ENCODE data around the gene SMOC2.
"Not testable (repeated sequence)": the region's sequence is repeated elsewhere in the genome, so short reads cannot be mapped to it uniquely, and the experiment has no call there.

SMOC2 gene

DNA sequence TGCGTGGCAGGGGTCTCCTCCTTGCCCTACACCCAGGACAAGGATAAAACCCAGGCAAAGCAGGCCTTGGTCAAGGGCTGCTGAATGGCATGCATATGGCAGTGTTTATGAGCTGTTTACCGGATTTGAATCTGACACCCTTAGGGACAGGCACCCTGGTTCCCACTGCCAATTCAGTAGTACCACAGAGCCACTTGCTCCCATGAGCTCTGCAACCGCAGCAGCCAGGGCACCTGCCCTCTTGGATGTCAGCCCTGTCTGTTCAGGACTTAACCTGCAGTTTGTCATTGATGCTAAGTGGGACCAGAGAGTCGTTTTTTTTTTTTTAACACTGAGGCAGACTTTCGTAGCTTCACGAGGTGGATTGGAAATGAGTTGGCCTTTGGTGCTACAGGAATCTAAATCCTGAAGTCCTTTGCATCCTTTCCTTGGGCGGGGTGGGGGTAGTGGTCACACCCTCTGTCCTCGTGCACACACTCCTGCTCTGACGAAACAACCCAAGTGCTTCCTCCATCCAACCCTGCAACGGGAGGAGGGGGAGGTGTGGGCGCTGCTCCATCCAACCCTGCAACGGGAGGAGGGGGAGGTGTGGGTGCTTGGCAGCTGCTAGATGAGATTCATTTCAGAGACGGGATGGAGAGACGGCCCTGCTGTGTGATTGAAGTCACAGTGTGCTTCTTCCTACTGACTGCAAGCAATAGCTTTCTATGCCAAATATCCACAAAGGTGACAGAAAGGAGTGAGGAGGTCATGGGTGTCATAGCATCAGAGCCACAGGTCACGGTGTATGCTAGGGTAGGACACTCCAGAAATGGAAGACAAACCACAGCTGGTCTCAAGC, 166.5 kb downstream of the SMOC2 start:
- no peaks in the 10 kb centered on the region for H3K27me3 ChIP-seq (ENCODE audit: low read depth, low read length)
- no peak overlapping the region for H3K27ac ChIP-seq (ENCODE audit: low read length)
- H3K36me3 ChIP-seq (replicated peaks; ENCODE audit: low read depth, low read length) = no peaks in the 10 kb centered on the region
- no peak overlapping the region for H3K9ac ChIP-seq (ENCODE audit: low read length)
- H3K4me3 ChIP-seq (ENCODE audit: low read length) = no peak overlapping the region
- no peaks in the 10 kb centered on the region for H3K4me1 ChIP-seq (ENCODE audit: low read length)
- no peaks in the 10 kb centered on the region for H3K9me3 ChIP-seq (ENCODE audit: insufficient read depth, low read length)
- H3K79me2 ChIP-seq (ENCODE audit: low read length) = no peaks in the 10 kb centered on the region
- H3K4me2 ChIP-seq (ENCODE audit: low read length) = no peak overlapping the region
- no peak for TF ChIP-seq EZH2phosphoT487 (IDR thresholded peaks at IDR 0.05; ENCODE audit: low read depth)
- TF ChIP-seq, protein P1, sequence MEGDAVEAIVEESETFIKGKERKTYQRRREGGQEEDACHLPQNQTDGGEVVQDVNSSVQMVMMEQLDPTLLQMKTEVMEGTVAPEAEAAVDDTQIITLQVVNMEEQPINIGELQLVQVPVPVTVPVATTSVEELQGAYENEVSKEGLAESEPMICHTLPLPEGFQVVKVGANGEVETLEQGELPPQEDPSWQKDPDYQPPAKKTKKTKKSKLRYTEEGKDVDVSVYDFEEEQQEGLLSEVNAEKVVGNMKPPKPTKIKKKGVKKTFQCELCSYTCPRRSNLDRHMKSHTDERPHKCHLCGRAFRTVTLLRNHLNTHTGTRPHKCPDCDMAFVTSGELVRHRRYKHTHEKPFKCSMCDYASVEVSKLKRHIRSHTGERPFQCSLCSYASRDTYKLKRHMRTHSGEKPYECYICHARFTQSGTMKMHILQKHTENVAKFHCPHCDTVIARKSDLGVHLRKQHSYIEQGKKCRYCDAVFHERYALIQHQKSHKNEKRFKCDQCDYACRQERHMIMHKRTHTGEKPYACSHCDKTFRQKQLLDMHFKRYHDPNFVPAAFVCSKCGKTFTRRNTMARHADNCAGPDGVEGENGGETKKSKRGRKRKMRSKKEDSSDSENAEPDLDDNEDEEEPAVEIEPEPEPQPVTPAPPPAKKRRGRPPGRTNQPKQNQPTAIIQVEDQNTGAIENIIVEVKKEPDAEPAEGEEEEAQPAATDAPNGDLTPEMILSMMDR (IDR thresholded peaks at IDR 0.05; ENCODE audit: low read depth, low read length) = no peak
- no peaks in the 10 kb centered on the region for H4K20me1 ChIP-seq (ENCODE audit: insufficient read depth, low read length)
- no peak overlapping the region for H2AFZ ChIP-seq (ENCODE audit: low read depth, low read length)

DNA sequence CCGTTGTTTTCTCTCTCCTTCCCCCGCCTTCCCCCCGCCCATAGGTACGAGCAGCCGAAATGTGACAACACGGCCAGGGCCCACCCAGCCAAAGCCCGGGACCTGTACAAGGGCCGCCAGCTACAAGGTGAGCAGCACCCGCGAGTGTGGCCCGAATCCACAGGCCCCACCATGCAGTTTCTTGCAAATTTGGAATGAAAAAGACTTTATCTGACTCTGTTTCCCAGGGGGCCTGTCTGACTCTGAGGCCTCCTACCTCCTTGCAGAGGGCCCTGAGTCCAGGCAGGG, 167.1 kb downstream of the SMOC2 start:
- Histone ChIP-seq H3K36me3 (replicated peaks; ENCODE audit: low read depth, low read length) (no peaks in the 10 kb centered on the region), H3K4me3 (ENCODE audit: low read length) (no peak overlapping the region), H2AFZ (ENCODE audit: low read depth, low read length) (no peak overlapping the region), H3K27ac (ENCODE audit: low read length) (no peak overlapping the region), H3K79me2 (ENCODE audit: low read length) (no peaks in the 10 kb centered on the region), H3K27me3 (ENCODE audit: low read depth, low read length) (no peaks in the 10 kb centered on the region), H3K9ac (ENCODE audit: low read length) (no peak overlapping the region), H3K4me2 (ENCODE audit: low read length) (no peak overlapping the region), H4K20me1 (ENCODE audit: insufficient read depth, low read length) (no peaks in the 10 kb centered on the region), H3K4me1 (ENCODE audit: low read length) (no peaks in the 10 kb centered on the region), H3K9me3 (ENCODE audit: insufficient read depth, low read length) (no peaks in the 10 kb centered on the region)
- TF ChIP-seq, protein P1 (IDR thresholded peaks at IDR 0.05; ENCODE audit: low read depth, low read length) = no peak
- no peak for TF ChIP-seq EZH2phosphoT487 (IDR thresholded peaks at IDR 0.05; ENCODE audit: low read depth)

DNA sequence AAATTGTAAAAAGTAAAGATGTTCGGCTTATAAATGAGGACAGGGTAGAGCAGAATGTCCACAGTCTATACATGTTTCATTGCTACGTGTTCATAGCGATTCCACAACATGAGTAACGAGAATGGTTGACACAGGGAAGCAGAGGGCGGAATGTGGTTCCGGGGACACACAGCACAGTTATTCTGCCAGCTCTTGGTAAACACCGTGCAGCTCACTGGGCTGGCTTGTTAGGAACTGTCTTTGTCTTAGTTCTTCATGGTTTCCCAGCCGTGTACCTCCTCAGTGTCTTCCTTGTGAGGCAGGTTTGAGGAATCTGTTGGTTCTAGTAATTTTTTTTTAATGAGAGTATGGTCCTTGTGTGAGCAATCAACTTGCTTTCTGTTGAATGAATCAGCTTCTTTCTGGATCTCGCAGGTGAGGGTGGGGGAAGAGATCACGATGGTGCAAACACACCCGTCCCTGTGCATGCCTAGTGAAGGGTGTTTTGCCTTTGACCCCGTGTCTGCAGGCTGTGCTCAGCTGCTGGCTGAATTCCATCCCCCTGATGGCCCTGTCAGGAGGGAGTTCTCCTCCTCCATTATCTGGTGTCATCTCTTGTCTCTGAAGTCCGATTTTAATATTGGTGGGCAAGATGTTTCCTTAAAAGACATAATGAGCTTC, 168.2 kb downstream of the SMOC2 start:
- Histone ChIP-seq H3K27ac (ENCODE audit: low read length) (no peak overlapping the region), H3K9ac (ENCODE audit: low read length) (no peak overlapping the region), H3K4me1 (ENCODE audit: low read length) (no peaks in the 10 kb centered on the region), H3K4me3 (ENCODE audit: low read length) (no peak overlapping the region), H3K9me3 (ENCODE audit: insufficient read depth, low read length) (no peaks in the 10 kb centered on the region), H2AFZ (ENCODE audit: low read depth, low read length) (no peak overlapping the region), H3K27me3 (ENCODE audit: low read depth, low read length) (no peaks in the 10 kb centered on the region), H3K4me2 (ENCODE audit: low read length) (no peak overlapping the region), H4K20me1 (ENCODE audit: insufficient read depth, low read length) (no peaks in the 10 kb centered on the region), H3K79me2 (ENCODE audit: low read length) (no peaks in the 10 kb centered on the region), H3K36me3 (replicated peaks; ENCODE audit: low read depth, low read length) (no peaks in the 10 kb centered on the region)
- no peak for TF ChIP-seq EZH2phosphoT487 (IDR thresholded peaks at IDR 0.05; ENCODE audit: low read depth)
- TF ChIP-seq, protein P1 (IDR thresholded peaks at IDR 0.05; ENCODE audit: low read depth, low read length) = no peak

DNA sequence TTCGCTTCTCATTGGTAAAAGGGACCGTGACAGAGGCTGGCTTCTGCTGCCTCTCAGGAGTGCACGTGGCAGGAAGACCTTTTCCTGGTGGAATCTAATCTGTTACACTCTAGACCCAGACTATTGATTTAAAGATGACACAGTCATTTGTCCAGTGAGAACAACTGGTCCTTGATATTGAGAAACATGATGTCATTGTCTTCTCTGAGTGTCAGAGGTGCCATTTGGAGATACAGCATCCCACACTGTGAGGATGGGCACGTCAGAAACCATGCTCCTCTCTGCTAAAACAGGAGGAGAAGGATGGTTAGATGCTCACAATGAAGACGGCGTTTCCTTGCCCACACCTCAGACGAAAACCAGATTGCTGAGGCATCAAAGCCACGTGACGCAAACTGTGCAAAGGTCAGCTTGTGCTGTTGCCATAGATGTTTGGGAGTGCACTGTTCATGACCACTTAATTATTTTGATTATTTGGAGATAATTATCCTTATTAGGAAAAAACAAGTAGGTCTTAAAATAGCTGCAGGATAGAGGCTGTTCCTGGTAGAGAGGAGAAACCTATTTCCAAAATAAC, 169.0 kb downstream of the SMOC2 start:
- H3K4me3 ChIP-seq (ENCODE audit: low read length) = no peak overlapping the region
- no peaks in the 10 kb centered on the region for H3K4me1 ChIP-seq (ENCODE audit: low read length)
- no peak overlapping the region for H3K27ac ChIP-seq (ENCODE audit: low read length)
- no peaks in the 10 kb centered on the region for H3K9me3 ChIP-seq (ENCODE audit: insufficient read depth, low read length)
- H3K79me2 ChIP-seq (ENCODE audit: low read length) = no peaks in the 10 kb centered on the region
- H3K9ac ChIP-seq (ENCODE audit: low read length) = no peak overlapping the region
- no peak overlapping the region for H3K4me2 ChIP-seq (ENCODE audit: low read length)
- TF ChIP-seq EZH2phosphoT487 (IDR thresholded peaks at IDR 0.05; ENCODE audit: low read depth) = no peak
- TF ChIP-seq, protein P1 (IDR thresholded peaks at IDR 0.05; ENCODE audit: low read depth, low read length) = no peak
- no peaks in the 10 kb centered on the region for H3K36me3 ChIP-seq (replicated peaks; ENCODE audit: low read depth, low read length)
- no peak overlapping the region for H2AFZ ChIP-seq (ENCODE audit: low read depth, low read length)
- no peaks in the 10 kb centered on the region for H3K27me3 ChIP-seq (ENCODE audit: low read depth, low read length)
- H4K20me1 ChIP-seq (ENCODE audit: insufficient read depth, low read length) = no peaks in the 10 kb centered on the region

DNA sequence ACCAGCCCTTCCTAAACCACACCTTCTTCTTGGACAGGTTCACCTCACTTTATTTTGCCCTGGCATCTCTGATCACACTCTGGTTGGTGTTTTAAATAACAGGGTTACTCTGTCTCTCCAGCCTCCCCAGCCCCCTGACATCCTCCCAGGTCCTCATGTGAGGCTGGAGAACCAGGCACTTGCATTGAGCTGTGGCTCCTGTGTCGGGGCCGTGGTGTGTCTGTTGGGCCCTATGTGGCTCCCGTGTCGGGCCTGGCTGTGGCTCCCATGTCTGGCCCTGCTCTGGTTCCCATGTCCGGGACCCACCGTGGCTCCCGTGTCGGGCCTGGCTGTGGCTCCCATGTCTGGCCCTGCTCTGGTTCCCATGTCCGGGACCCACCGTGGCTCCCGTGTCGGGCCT, 170.0 kb downstream of the SMOC2 start:
- H3K36me3 ChIP-seq (replicated peaks; ENCODE audit: low read depth, low read length); H3K79me2 ChIP-seq (ENCODE audit: low read length); H3K27ac ChIP-seq (ENCODE audit: low read length); H3K4me1 ChIP-seq (ENCODE audit: low read length); H3K9me3 ChIP-seq (ENCODE audit: insufficient read depth, low read length); H4K20me1 ChIP-seq (ENCODE audit: insufficient read depth, low read length); H3K9ac ChIP-seq (ENCODE audit: low read length); H3K4me2 ChIP-seq (ENCODE audit: low read length); H2AFZ ChIP-seq (ENCODE audit: low read depth, low read length); H3K4me3 ChIP-seq (ENCODE audit: low read length); H3K27me3 ChIP-seq (ENCODE audit: low read depth, low read length): not testable (repeated sequence)

Data from OCI-LY3 (cell line).